ENCODE data around the gene FAU.

The FAU gene

DNA sequence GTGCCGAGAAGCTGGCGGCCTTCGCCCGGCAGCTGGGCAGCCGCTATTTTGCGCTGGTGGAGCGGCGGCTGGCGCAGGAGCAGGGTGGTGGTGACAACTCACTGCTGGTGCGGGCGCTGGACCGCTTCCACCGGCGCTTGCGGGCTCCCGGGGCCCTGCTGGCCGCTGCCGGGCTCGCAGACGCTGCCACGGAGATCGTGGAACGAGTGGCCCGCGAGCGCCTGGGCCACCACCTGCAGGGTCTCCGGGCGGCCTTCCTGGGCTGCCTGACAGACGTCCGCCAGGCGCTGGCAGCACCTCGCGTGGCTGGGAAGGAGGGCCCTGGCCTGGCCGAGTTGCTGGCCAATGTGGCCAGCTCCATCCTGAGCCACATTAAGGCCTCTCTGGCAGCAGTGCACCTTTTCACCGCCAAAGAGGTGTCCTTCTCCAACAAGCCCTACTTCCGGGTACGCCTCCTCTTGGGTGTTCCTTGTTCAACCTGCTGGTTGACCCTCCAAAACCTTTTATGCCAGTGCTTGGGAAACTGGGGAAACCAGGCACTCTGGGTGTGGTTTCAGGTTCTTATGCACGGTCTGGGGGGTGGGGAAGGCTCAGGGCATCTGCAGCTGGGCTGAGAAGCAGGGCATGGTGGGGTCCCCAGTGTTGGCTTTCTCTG, 13.3 kb downstream of the FAU start:
- DNase-seq (ENCODE audit: extremely low read depth, low read depth): no peak
- TF ChIP-seq, protein P1, sequence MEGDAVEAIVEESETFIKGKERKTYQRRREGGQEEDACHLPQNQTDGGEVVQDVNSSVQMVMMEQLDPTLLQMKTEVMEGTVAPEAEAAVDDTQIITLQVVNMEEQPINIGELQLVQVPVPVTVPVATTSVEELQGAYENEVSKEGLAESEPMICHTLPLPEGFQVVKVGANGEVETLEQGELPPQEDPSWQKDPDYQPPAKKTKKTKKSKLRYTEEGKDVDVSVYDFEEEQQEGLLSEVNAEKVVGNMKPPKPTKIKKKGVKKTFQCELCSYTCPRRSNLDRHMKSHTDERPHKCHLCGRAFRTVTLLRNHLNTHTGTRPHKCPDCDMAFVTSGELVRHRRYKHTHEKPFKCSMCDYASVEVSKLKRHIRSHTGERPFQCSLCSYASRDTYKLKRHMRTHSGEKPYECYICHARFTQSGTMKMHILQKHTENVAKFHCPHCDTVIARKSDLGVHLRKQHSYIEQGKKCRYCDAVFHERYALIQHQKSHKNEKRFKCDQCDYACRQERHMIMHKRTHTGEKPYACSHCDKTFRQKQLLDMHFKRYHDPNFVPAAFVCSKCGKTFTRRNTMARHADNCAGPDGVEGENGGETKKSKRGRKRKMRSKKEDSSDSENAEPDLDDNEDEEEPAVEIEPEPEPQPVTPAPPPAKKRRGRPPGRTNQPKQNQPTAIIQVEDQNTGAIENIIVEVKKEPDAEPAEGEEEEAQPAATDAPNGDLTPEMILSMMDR (IDR thresholded peaks at IDR 0.05; ENCODE audit: low read depth, low read length): no peak

DNA sequence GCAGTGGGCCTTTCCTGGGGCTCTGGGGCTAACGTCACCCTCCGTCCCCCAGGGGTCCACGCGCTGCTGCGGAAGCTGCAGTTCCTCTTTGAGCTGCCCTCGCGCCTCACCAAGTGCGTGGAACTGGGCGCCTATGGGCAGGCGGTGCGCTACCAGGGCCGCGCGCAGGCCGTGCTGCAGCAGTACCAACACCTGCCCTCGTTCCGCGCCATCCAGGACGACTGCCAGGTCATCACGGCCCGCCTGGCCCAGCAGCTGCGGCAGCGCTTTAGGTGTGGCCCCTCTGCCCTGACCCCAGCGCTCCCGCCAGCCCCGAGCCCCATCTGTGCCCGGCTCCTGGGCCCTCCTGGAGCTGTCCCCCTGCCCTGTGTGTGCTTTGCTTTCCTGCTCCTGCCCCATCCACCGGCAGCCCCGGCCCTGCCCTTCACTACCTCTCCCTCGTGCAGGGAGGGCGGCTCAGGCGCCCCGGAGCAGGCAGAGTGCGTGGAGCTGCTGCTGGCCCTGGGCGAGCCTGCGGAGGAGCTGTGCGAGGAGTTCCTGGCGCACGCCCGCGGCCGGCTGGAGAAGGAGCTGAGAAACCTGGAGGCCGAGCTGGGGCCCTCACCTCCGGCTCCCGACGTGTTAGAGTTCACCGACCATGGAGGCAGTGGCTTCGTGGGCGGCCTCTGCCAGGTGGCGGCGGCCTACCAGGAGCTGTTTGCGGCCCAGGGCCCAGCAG, 14.0 kb downstream of the FAU start:
- TF ChIP-seq, protein P1 (IDR thresholded peaks at IDR 0.05; ENCODE audit: low read depth, low read length): no peak
- DNase-seq (ENCODE audit: extremely low read depth, low read depth): no peak

DNA sequence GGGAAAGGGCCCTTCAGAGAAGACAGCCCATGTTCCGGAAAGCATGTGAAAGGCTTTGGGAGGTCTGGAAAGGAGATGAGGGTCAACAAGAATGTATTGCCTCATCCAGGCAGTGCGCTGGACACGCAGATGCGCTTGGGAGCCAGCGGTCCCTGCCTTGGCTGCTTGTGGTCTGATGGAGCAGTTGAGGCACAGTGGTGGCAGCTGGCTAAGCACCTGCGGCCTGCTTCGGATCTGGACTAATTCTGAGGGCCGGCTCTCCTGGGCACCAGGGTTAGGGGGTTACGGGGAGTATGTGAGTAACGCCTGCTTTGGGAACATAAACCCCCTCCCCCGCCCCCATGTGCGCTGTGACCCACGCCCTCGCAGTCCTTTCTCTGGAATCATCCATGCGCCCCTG, 14.9 kb downstream of the FAU start:
- TF ChIP-seq, protein P1 (IDR thresholded peaks at IDR 0.05; ENCODE audit: low read depth, low read length): no peak

DNA sequence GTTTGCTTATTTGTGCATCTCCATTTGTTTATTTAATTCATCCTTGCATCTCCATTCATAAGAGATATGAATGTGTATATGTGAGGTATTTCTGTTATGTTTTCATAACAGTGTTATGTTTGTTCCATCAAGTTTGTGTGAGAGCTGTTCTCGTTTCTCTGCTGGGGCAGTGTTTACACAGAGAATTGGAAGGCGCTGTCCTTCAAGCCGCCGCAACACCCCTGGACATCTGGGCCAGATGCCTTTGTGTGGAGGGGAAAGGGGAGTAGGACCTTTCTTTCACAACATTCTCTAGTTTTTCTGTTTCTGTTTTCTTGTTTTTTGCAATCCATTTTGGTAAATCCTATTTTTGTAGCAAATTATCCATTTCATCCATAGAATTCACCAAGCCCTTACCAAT, 17.3 kb downstream of the FAU start:
- TF ChIP-seq, protein P1 (IDR thresholded peaks at IDR 0.05; ENCODE audit: low read depth, low read length): no peak
- no peak for DNase-seq (ENCODE audit: extremely low read depth, low read depth)

More for the DNA sequence above, 14.9 kb downstream of the FAU start:
- DNase-seq (ENCODE audit: extremely low read depth, low read depth): no peak

DNA sequence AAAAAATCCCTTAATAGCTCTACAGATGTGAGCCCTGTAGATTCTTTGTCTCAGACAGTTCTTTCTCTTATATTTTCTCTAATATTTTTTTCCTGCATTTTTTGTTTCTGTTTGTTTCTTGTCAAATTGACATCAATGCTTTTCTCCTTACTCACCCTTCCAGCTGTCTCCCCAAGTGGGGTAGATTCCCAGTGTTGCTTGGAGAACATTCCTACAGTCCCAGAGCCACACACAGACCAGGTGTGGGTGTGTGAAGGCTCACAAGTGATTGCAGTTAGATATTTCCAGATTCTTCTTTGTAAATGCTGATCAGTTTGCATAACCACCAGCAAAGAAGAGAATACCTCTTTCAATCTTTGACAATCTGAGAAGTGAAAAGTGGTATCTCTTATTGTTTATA, 18.5 kb downstream of the FAU start:
- DNase-seq (ENCODE audit: extremely low read depth, low read depth): no peak

DNA sequence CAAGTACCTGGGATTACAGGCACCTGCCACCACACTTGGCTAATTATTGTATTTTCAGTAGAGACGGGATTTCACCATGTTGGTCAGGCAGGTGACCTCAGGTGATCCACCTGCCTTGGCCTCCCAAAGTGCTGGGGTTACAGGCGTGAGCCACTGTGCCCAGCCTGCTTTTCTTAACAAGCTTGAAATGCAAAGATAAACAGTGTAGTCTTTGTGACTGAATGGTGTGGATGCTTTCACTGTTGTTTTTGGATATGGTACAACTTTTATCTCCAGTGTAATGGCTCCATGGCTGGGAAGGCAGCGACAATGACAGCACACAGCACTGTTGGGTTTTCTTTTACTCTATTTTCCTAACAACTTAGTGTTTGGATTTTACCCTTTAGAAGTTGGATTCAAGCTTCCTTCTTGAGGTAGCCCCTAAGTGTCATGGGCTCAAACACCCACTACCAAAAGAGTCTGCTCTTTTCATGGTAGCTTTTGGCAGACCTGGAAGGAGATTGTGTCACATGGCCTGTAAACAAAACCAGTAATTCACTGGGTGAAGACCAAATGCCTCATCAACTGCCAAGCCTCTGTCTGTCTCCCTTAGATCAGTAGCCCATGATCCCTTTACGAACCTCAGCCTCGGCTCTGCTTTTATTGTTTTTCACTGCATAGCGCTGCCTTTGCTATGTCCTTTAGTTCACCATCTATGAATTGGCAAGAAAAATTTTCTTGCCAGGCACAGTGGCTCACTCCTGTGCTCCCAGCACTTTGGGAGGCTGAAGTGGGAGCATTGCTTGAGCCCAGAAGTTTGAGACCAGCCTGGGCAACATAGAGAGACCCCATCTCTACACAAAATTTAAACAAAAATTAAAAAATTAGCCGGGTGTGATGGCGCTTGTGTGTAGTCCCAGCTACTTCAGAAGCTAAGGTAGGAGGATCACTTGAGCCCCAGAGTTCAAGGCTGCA, 19.5 kb downstream of the FAU start:
- no peak for DNase-seq (ENCODE audit: extremely low read depth, low read depth)
- TF ChIP-seq, protein P1 (IDR thresholded peaks at IDR 0.05; ENCODE audit: low read depth, low read length): no peak

More for the DNA sequence above, 18.5 kb downstream of the FAU start:
- TF ChIP-seq, protein P1 (IDR thresholded peaks at IDR 0.05; ENCODE audit: low read depth, low read length): no peak

Data from AG09319 (cell line).